ACHN (cell line): Measurements from ENCODE around the gene KCP.

ENCODE experiments used
- DNase-seq: peaks from one replicate; pipeline ENCODE4 v3.0.0-alpha.2; 2015
- in situ Hi-C: cut with HindIII; loops from 2 replicates; pipeline ENCODE4 v1.10.0; 2017; ENCODE audit warnings: low sequenced_read_pairs, low pct_ligation_motif_present, low pct_unique_long_range_greater_than_20kb

The KCP gene

GRCh38 chr7:128881458-128882125 is 28.9 kb downstream of the KCP start:
- no peak for DNase-seq
- in situ Hi-C loops, result no loop called here

- in situ Hi-C loops, result no loop called here
- no peak for DNase-seq
Observed at GRCh38 chr7:128880791-128881457, 29.6 kb downstream of the KCP start.

GRCh38 chr7:128879939-128880746 is 30.4 kb downstream of the KCP start:
- in situ Hi-C loops, result no loop called here
- peak; percentile 47 for DNase-seq

- DNase-seq, result no peak
Observed at GRCh38 chr7:128879461-128879938, 31.0 kb downstream of the KCP start.

GRCh38 chr7:128878226-128879105 is 32.0 kb downstream of the KCP start:
- DNase-seq, result no peak
- in situ Hi-C loops, result no loop called here

More at GRCh38 chr7:128879461-128879938, 31.0 kb downstream of the KCP start:
- in situ Hi-C loops, result no loop called here

- DNase-seq, result no peak
- in situ Hi-C loops, result no loop called here
Observed at GRCh38 chr7:128877756-128878120, 32.8 kb downstream of the KCP start.

- in situ Hi-C loops, result no loop called here
- DNase-seq, result no peak
Observed at GRCh38 chr7:128876978-128877755, 33.3 kb downstream of the KCP start.

GRCh38 chr7:128876586-128876977 is 33.9 kb downstream of the KCP start:
- in situ Hi-C loops, result no loop called here
- DNase-seq, result no peak

GRCh38 chr7:128876127-128876526 is 34.4 kb downstream of the KCP start:
- no peak for DNase-seq
- in situ Hi-C loops, result no loop called here

- in situ Hi-C loops, result no loop called here
- DNase-seq, result no peak
Observed at GRCh38 chr7:128875523-128875948, 35.0 kb downstream of the KCP start.

GRCh38 chr7:128874140-128875031 is 36.1 kb downstream of the KCP start:
- no peak for DNase-seq
- in situ Hi-C loops, result no loop called here

- in situ Hi-C loops, result no loop called here
- DNase-seq, result no peak
Observed at GRCh38 chr7:128873234-128873633, 37.3 kb downstream of the KCP start.

GRCh38 chr7:128872394-128872824 is 38.1 kb downstream of the KCP start:
- no peak for DNase-seq
- in situ Hi-C loops, result no loop called here

GRCh38 chr7:128871050-128871449 is 39.5 kb downstream of the KCP start:
- in situ Hi-C loops, result no loop called here

GRCh38 chr7:128869944-128870285 is 40.6 kb downstream of the KCP start:
- DNase-seq, result no peak
- in situ Hi-C loops, result no loop called here

More at GRCh38 chr7:128871050-128871449, 39.5 kb downstream of the KCP start:
- DNase-seq, result no peak

- peak; percentile 35 for DNase-seq
- in situ Hi-C loops, result no loop called here
Observed at GRCh38 chr7:128869138-128869943, 41.2 kb downstream of the KCP start.
